Left hindlimb (tissue), 1 donor: ENCODE measurements around the gene GTPBP10.
"Not testable (repeated sequence)": the region's sequence is repeated elsewhere in the genome, so short reads cannot be mapped to it uniquely, and the experiment has no call there.

Experiments used
- DNase-seq: peaks from one replicate; pipeline ENCODE4 v3.0.0-alpha.2; 2018

Gene GTPBP10, protein sequence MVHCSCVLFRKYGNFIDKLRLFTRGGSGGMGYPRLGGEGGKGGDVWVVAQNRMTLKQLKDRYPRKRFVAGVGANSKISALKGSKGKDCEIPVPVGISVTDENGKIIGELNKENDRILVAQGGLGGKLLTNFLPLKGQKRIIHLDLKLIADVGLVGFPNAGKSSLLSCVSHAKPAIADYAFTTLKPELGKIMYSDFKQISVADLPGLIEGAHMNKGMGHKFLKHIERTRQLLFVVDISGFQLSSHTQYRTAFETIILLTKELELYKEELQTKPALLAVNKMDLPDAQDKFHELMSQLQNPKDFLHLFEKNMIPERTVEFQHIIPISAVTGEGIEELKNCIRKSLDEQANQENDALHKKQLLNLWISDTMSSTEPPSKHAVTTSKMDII

DNA sequence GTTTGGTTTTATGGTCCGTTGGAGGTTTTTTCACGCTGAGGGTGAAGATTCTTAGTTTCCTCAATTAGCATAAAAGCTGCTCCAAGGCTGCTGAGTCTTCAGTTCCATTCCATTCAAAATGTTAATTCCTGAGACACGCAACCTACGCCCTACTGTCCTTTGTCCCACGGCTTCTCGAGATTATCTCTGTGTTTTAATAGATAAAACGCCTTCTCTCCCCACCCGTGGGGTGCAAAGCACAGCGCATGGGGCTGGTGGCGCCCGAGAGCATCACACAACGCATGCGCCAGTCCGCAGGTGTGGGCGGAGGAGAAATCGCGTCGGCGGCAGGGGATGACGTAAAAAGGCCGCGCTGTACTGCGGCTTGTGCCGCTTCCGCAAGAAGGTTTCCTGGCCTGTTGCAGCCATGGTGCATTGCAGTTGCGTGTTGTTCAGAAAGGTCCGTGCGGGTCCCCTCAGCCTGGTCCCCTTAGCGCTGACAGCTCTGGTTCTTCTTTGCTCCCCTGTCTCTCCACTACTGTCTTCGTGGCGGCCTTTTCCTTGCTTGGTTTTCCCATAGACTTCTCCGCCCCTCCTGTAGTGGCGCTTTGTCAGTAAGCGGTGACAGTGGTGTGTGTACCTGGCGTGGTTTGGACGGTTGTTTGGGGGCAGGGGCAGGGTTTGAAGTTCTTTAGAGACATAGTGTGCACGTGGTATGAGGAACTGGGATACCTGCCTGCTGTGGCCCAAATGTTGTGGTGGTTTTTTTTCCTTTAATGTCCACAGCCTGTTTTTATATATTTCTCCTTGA is at the start of gene GTPBP10:
Gene GTPBP10 (plus strand): TSS at position 381 of the 790 bp plus-strand sequence. CDS start 26 bp downstream, at position 407.
- peak; percentile 94 for DNase-seq

DNA sequence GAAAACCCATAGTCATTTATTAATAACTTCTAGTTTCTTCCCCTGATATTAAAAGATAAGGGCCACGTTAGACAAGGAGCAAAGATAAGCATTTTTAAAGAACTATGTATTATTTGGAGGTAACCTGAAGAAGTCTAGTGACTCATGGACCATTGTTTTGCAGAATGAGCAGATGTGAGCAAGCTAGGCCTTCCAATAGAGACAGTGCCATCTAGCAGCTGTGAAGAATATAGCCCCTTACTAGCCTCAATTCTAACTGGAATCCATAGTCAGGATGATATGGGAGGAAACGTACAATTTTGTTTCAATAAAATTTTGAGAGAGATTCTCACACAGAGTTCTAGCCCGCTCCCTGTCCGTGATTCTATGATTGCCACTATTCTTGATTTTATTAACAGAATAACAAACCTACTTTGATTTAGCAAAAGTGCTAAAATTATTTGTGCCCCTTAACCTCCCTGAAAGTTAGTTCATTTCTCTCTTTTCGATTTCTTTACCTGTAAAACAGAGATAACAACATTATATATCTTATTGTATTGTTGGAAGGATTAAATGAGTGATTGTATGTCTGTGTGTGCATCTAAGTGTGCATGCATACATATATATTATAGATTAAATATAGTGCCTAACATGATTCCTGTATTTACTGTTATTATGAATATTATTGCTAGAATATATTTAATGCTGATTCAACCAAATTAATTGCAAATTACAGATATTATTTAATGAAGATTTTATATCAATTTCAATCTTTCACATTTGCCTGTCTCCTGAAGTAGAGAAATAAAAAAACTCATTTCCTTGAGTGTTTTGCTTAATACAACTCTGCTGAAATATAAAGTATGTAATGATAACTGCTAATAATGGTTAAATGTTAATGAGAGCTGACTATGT is 48.1 kb upstream of the GTPBP10 start:
- no peak for DNase-seq

DNA sequence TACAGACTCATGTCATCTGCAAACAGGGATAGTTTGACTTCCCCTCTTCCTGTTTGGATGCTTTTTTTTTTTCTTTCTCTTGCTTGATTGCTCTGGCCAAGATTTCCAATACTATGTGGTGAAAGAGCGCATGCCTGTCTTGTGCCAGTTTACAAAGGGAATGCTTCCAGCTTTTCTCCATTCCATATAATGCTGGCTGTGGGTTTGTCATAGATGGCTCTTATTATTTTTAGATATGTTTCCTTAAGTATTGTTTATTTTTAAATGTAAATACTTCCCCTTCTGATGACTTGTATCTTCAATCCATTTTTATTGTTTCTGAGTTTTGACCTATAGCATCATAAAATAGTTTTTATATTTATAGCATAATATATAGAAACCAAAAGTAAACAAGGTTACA is 43.3 kb upstream of the GTPBP10 start:
- no peak for DNase-seq

DNA sequence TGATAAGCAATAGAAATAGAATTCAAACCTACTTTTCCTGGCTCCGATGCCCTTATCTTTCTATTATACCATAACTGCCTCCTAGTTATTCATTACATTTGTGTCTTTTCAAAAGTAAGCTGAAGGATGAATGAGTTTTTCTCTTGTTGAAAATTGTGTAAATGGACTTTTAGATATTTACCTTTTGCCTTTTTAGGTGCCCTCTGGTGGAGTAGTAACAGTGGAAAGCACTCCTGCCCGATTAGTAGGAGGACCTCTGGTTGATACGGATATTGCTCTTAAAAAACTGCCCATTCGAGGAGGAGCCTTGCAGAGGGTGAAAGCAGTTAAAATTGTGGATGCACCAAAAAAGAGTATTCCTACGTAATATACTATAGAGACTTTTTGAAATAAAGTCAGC is 36.6 kb upstream of the GTPBP10 start:
- no peak for DNase-seq

DNA sequence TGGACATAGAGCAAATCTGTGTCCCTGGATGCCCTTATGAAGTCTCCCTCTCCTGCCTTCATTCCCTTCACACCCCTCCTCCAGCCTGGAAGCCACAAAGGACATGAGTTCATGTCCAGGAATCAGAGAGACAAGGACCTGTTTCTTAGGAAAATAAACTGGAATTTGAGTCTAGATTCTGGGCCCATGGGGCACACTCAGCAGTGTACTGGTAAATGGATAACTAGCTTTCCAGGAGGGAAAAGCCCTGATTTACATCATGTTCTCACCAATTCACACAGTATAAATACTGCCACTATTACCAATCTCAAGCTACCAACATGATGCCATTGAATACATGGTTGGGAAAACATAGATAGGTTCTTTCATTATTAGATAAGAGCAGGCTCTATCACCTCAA is 35.3 kb upstream of the GTPBP10 start:
- no peak for DNase-seq

DNA sequence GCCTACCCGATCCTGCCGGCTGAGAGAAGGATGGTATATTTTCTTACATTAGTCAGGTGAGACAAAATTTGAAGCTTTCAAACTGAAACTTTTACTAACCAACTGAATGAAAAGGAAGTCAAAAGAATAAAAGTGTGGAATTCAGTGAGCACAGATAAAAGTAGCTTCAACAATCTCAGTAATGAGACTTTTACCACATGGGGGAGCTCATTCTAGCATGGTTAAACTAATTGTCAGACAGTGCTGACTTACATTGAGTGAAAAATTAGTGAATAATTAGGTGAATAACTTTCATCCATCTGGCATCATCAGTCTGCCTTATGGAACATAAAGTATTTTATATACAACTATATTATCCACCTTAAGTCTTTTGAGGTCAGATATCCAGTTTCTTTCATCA is 33.8 kb upstream of the GTPBP10 start:
- no peak for DNase-seq

DNA sequence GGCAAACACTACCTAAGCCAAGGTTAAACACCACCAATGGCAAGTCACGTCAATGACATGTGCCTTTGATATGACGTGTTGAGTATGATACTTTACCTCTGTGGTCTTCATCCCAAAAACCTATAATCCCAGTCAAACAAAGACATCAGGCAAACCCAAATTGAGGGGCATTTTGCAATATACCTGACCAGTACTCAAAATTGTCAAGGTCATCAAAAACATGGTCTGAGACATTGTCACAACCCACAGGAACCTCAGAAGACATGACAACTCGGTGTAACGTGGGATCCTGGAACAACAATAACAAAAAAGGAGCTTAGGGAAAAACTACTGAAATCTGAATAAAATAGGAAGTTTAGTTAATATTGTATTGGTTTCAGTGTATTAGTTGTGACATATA is 32.6 kb upstream of the GTPBP10 start:
- DNase-seq: no peak

DNA sequence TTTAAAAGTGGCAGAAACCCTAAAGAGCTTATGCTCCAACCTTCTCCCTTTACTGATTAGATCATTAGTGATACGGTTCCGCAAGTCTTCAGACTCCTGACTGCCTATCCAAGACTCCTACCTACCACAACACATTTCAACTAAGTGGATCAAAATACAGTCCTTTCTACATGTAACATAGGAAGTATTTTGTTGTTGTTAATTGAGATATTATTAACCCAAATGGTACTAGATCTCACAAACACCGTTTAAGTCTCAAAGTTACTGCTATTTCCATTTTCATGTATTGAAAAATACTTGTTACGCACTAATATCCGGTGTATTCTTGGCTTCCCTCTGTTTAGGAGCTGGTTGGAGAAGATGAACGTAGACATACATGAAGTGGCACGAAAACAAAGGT is 26.5 kb upstream of the GTPBP10 start:
- no peak for DNase-seq

DNA sequence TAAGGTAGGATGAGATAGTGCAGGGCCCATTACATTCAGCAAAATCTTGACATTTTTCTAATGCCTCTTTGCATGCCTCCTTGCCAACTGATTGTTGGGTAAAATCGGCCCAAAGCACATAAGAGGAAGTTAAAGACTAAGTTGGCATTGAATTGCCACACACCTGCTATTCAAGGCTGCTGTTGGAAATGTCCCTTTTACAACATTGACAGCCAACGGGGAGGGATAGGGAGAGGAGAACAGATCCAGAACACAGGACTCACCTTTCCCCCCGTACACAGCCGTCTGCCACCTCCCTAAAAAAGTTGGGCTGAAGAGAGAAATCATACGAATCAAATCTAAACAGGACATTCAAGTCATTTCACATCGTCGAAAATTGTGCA is 26.1 kb upstream of the GTPBP10 start:
- no peak for DNase-seq

DNA sequence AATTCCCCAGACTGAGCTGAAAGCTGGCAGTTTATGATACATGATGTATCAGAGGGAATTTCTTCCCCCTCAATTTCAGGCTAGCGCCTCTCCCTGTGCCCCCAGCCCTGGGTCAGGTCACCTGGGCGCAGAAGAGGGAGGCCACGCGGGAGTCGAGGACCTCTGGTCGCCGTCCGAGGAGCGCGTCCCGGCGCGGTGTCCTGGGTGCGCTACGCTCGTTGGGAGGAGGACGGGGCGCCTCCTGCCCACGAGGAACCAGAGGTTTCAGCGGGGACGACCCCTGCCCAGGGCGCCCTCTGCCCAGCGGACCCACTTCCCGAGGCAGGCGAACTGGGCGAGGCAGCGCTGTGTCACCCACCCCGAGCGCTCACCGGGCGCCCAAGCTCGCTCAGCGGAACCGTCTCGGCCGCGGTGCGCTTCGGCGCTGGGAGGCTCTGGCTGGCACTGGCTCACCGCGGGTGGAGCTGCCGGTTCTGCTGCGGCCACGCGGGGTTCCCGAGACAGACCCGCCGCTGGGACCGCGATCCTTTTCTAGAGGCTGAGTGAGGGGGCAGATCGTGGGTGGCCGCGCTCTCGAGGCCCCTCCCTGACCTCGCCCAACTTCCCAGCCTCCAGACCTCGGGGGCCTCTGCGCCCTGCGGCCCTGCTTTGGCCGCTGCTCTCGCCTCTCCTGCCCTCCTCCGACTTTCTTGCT is 25.6 kb upstream of the GTPBP10 start, which contains the start of gene FAM237B:
Gene FAM237B (minus strand): TSS at position 504 of the 694 bp plus-strand sequence. CDS start 1,556 bp downstream, outside the sequence.
- DNase-seq: no peak

DNA sequence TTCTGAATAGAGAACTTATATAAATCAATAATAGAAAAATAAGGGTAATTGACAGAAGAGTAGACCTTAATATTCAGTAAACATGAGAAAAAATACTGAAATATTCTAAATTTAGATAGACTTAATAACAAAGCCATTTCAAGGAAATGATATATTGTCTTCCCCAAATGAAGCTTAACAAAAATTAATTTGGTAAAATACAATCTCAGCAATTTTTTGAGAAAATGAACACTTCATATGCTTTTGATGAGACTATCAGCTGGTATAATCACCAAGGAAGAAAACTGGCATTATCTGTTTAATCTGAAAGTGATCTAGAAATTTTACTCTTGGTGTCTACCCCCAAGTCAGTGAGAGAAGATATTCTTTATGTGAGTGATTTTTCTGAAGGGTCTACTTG is 23.7 kb upstream of the GTPBP10 start:
- no peak for DNase-seq

DNA sequence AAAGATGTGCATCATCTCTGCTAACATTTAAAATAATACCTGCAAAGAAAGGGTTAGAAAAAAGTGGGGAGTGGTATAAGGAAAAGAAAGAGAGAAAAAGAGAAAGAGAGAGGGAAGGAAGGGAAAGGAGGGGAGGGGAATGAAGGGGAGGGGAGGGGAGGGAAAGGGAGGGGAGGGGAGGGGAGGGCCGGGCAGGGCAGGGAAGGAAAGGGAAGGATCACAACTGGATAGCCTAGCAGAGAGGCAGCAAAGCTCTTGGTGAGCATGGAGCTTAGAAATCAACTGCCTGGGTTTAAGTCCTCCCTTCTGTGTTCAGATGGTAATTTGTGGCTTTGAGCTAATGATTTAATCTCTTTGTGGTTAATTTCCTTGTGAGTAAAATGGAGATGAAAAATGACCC is 20.0 kb upstream of the GTPBP10 start:
- DNase-seq: no peak

DNA sequence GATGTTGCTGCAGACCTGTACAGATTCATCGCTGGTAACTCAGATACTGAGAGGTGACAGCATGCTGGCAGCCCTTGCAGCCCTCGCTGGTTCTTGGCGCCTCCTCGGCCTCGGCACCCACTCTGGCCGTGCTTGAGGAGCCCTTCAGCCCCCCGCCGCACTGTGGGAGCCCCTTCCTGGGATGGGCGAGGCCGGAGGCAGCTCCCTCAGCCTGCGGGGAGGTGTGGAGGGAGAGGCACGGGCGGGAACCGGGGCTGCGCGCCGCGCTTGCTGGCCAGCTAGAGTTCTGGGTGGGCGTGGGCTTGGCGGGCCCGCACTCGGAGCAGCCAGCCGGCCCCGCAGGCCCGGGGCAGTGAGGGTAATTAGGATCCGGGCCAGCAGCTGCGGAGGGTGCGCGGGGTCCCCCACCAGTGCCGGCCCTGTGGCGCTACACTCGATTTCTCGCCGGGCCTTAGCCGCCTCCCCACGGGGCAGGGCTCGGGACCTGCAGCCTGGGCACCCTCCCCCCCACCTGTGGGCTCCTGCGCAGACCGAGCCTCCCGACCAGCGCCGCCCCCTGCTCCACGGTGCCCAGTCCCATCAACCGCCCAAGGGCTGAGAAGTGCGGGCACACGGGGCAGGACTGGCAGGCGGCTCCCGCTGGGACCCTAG is 12.2 kb upstream of the GTPBP10 start:
- no peak for DNase-seq

DNA sequence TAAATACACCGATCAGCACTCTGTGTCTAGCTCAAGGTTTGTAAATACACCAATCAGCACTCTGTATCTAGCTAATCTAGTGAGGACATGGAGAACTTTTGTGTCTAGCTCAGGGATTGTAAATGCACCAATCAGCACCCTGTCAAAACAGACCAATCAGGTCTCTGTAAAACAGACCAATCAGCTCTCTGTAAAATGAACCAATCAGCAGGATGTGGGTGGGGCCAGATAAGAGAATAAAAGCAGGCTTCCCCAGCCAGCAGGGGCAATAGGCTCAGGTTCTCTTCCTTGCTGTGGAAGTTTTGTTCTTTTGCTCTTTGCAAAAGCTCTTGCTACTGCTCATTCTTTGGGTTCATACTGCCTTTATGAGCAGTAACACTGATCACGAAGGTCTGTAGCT is 11.6 kb upstream of the GTPBP10 start:
- DNase-seq: not testable (repeated sequence)

DNA sequence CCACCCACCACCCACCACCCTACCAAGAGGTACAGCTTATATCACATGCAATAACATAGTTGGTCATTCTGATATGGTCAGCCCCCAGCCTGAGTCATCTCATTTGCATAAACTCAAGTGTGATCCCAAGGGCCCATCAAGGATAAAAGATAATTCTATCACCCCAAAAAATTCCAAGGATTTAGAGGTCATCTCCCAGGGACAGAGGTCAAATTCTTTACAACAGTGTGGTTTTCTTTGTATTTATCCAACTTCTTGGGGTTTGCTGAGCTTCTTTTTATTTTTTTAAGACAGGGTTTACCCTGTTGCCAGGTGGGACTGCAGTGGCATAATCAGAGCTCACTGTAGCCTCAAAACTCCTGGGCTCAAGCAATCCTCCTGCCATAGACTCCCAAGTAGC is 9.4 kb upstream of the GTPBP10 start:
- no peak for DNase-seq

DNA sequence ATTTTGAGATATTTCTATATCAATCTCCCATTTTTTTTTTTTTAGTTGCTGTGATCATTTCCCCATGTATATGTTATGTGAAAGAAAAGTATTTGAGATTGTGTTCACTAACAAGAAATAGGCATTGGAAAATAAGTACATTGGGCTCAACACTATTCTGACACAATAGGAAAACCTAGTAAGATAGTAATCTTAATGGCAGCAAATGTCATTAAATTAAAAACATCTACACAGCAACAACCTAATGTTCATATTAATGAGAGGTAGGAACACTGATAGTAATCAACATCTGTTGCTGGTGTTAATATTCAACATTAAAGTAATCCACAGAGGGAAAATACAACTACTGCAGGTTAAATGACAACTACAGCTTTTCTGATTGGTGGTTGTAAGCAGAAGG is 1.5 kb upstream of the GTPBP10 start:
- no peak for DNase-seq

DNA sequence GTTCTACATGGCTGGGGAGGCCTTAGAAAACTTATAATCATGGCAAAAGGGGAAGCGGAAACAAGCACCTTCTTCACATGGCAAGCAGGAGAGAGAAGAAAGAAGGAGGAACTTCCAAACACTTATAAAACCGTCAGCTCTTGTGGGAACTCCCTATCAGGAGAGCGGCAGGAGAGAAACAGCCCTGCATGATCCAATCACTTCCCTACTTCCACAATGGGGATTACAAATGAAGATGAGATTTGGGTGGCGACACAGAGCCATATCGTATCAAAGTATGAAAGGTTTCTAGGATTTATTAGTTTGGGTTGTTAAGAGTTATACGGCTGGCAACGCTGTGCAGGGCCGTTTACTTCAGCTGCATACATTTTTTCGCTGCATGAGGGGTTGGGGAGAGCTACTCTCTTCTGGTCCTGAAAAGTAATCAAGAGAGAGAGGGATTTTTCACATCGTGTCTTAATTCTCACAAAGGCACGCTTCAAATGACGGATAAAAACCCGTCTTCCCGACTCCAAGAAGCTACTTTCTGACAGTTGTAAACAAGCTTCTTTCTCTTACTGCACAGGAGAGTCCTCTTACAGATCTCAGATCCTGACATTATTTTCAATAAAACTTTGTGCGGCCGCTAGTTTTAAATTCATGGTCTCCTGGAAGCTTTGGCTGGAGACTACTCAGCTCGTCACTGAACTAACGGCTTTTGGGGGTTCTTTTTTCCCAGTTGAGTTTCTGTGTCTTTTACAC is 751 bp upstream of the GTPBP10 start:
- no peak for DNase-seq

DNA sequence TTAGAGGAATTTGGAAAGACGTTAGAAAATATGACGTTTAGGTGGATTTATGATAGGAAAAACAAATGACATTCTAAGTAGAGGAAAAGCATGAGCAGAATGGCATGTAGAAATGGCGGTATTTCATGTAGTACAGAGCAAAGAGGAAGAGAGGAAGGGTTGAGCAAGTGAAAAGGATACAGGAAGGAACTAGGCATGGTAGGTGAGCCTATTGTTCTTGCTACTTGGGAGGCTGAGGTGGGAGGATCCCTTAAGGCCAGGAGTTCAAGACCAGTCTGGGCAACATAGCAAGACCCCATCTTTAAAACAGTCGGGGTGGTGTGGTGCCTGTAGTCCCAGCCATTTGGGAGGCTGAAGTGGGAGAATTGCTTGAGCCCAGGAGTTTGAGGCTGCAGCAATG is 1.2 kb downstream of the GTPBP10 start:
- no peak for DNase-seq

DNA sequence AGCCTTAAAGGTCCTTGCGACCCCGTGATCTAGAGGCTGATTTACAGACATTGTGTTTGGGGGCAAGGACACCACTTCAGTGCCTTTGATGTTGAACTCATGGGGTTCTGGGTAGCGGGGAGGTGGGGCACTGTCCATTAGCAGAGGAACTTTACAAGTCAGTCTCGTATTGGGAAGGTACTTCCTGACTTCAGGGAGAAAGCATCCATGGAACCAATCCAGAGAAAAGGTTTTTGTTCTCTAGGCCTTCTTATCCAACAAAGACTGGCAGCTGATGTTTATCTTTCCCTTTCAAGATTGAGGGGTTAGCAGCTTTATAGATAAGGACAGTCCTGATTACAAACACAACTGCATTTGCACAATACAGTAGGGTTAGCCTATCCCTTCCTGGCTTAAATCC is 2.8 kb downstream of the GTPBP10 start:
- DNase-seq: no peak

DNA sequence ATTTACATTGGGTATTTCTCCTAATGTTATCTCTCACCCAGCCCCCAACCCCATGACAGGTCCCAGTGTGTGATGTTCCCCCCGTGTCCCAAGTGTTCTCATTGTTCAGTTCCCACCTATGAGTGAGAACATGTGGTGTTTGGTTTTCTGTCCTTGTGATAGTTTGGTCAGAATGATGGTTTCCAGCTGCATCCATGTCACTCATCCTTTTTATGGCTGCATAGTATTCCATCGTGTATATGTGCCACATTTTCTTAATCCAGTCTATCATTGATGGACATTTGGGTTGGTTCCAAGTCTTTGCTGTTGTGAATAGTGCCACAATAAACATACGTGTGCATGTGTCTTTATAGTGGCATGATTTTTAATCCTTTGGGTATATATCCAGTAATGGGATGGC is 3.5 kb downstream of the GTPBP10 start:
- not testable (repeated sequence) for DNase-seq

DNA sequence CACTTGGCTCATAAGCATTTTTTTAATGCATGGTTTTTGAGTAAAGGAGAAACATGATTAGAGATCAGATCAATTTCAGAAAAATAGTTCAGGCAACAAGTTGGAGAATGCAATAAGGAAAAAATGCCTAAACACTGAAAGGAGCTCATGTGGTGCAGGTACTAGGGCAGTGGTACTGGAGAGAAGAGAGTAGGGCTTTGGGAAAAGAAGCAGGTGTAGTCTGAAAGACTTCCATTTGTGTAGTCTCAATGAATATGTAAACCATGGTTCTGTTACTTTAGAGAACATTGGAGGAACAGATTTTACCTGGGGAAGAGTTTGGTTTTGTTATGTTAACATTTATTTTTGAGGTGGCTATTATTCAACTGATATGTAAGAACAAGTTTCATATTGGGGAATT is 5.5 kb downstream of the GTPBP10 start:
- no peak for DNase-seq
